Smooth muscle cell (in vitro differentiated cells): ENCODE measurements around the gene ILKAP. TPM values are rescaled to one million over a fixed set of nuclear protein-coding genes. Genes with fewer than 3 reads are reported as not detected.

ENCODE experiments used
- DNase-seq: peaks from one replicate; lab custom pipeline; 2025; ENCODE audit not compliant: unreplicated experiment; lab: John Stamatoyannopoulos, UW
- H2AFZ ChIP-seq: fragments of 200-600 bp; sonication (generic); 2 replicates; pipeline ENCODE4 v1.6.0; 2016; ENCODE audit warnings: antibody characterized with exemption, low read depth, mild to moderate bottlenecking
- H3F3A ChIP-seq: fragments of 200-600 bp; sonication (generic); 2 replicates; pipeline ENCODE4 v1.6.0; 2017; ENCODE audit warnings: antibody characterized with exemption, low read depth
- H3K27ac ChIP-seq: fragments of 200-600 bp; sonication (generic); 2 replicates; pipeline ENCODE4 v1.5.1; 2016; ENCODE audit warnings: low read depth, mild to moderate bottlenecking
- H3K27me3 ChIP-seq: fragments of 200-600 bp; sonication (generic); 2 replicates; pipeline ENCODE4 v1.6.1; 2016; ENCODE audit warnings: low read depth, mild to moderate bottlenecking
- H3K36me3 ChIP-seq: fragments of 200-600 bp; sonication (generic); 2 replicates; pipeline ENCODE4 v1.5.1; 2016; ENCODE audit warnings: low read depth
- H3K4me1 ChIP-seq: fragments of 200-600 bp; sonication (generic); 2 replicates; pipeline ENCODE4 v1.5.1; 2016; ENCODE audit warnings: low read depth
- H3K4me2 ChIP-seq: fragments of 200-600 bp; sonication (generic); 2 replicates; pipeline ENCODE4 v1.6.0; 2016; ENCODE audit warnings: mild to moderate bottlenecking
- H3K4me3 ChIP-seq: fragments of 200-600 bp; sonication (generic); 2 replicates; pipeline ENCODE4 v1.5.1; 2016; ENCODE audit warnings: mild to moderate bottlenecking
- H3K79me2 ChIP-seq: fragments of 200-600 bp; sonication (generic); 2 replicates; pipeline ENCODE4 v1.6.0; 2016; ENCODE audit warnings: low read depth, mild to moderate bottlenecking
- H3K9ac ChIP-seq: fragments of 200-600 bp; sonication (generic); 2 replicates; pipeline ENCODE4 v1.6.0; 2016; ENCODE audit warnings: low read depth
- H3K9me3 ChIP-seq: fragments of 200-600 bp; sonication (generic); replicated peaks from 2 replicates; pipeline ENCODE4 v1.5.1; 2016; ENCODE audit warnings: low read depth
- H4K20me1 ChIP-seq: fragments of 200-600 bp; sonication (generic); 2 replicates; pipeline ENCODE4 v1.6.0; 2016; ENCODE audit warnings: low read depth
- WGBS: methylation state at CpG from one replicate; pipeline ENCODE4 v1.1.7; 2016; ENCODE audit warnings: low lambda C conversion rate; 5-methylcytosine and 5-hydroxymethylcytosine counted together
- polyA plus RNA-seq: library from polyadenylated mRNA; unstranded; fragments of >200 nt; fragmentation: Nextera tagmentation; extraction: Ambion mirVana; gene quantifications from 2 replicates; pipeline ENCODE4 v1.2.1, GENCODE V29; 2016
- total RNA-seq: library from RNA; depleted of rRNA; stranded (reverse); fragments of >200 nt; gene quantifications from 2 replicates; pipeline ENCODE4 v1.2.3, GENCODE V29; 2014
- TF ChIP-seq, protein P1 (sequence below): fragments of 200-600 bp; sonication (generic); IDR thresholded peaks from 2 replicates; pipeline ENCODE4 v1.5.1; 2017; ENCODE audit warnings: borderline replicate concordance, mild to moderate bottlenecking, antibody characterized with exemption; ENCODE audit not compliant: insufficient read depth, poor library complexity, severe bottlenecking

ILKAP gene
- total and polyA plus RNA-seq, 2 experiments from 2014 or later = 12.0 to 21.9 TPM

DNA sequence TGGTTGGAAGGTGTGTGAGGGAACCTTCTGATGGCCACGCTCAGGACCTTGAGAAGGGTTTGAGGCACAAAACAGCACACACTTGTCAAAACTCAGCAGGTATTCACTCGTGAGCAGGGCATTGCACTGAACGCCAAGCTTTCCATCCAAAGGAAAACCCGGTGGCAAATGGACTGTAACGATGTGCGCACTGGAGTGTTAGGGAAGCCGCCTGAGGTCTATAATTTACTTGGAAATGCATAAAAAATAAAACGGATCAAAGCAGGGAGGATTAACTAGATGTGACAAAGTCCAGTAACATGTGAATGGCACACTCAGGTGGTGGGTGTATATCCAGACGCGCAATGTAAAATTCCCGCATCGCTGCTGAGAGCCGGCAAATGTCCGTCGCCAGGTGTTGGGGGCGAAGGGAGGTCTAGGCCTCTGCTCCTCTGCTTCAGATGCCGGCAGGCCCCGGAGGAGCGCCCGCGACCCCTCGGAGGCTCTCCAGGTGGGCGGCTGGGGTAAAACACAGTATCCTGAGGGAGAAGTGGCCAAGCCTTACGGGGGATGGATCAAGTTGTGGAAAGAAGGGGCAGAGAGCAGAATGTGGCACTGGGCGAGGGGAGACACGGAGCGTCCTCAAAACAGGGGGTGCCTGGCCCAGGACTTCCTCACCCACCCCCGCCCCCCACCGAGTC is 21.0 kb upstream of the ILKAP start:
- Histone ChIP-seq H3K79me2 (no peaks in the 10 kb centered on the region), H3K4me3 (no peak overlapping the region), H4K20me1 (no peaks in the 10 kb centered on the region), H3F3A (no peaks in the 10 kb centered on the region), H3K9ac (no peak overlapping the region), H3K4me1 (no peaks in the 10 kb centered on the region), H3K36me3 (no peaks in the 10 kb centered on the region), H2AFZ (no peak overlapping the region), H3K4me2 (no peak overlapping the region), H3K9me3 (no peaks in the 10 kb centered on the region), H3K27ac (no peak overlapping the region), H3K27me3 (no peaks in the 10 kb centered on the region)
- TF ChIP-seq, protein P1, sequence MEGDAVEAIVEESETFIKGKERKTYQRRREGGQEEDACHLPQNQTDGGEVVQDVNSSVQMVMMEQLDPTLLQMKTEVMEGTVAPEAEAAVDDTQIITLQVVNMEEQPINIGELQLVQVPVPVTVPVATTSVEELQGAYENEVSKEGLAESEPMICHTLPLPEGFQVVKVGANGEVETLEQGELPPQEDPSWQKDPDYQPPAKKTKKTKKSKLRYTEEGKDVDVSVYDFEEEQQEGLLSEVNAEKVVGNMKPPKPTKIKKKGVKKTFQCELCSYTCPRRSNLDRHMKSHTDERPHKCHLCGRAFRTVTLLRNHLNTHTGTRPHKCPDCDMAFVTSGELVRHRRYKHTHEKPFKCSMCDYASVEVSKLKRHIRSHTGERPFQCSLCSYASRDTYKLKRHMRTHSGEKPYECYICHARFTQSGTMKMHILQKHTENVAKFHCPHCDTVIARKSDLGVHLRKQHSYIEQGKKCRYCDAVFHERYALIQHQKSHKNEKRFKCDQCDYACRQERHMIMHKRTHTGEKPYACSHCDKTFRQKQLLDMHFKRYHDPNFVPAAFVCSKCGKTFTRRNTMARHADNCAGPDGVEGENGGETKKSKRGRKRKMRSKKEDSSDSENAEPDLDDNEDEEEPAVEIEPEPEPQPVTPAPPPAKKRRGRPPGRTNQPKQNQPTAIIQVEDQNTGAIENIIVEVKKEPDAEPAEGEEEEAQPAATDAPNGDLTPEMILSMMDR = no peak
- no peak for DNase-seq
- 95% methylated on average over 25 of the region's 29 CpGs for WGBS

DNA sequence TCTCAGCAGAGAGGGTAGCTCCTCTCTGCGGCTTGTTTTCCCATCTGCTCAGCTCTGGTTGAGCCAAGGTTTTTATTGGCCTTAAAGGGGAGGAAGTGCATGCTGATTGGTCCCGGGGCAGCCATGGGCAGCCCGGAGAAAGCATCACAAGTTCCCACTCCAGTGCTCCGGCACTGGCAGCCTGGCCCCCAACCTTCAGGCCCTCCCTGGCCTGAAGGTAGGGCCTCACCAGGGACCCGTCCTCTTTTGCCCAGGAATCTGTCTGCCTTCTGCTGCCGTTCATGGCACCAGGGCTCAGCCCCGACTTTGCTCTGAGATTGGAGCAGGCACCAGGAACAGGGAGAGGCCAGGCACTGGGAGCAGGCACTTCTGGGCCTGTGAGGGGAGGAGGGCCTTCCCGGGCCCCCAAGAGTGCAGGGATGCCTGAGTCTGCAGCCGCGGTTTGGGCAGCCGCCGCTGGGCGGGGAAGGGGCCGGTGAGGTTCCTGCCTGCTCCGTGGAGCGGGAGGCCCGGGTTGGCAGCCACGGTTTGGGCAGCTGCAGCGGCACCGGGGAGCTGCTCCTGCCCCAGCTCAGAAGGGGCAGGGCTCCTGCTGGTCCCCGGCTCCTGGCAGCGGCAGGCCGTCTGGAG is 17.5 kb upstream of the ILKAP start:
- Histone ChIP-seq H2AFZ (no peak overlapping the region), H3K27me3 (no peaks in the 10 kb centered on the region), H3K4me1 (no peaks in the 10 kb centered on the region), H3F3A (no peaks in the 10 kb centered on the region), H3K4me2 (no peak overlapping the region), H4K20me1 (no peaks in the 10 kb centered on the region), H3K9me3 (no peaks in the 10 kb centered on the region), H3K9ac (no peak overlapping the region), H3K79me2 (no peaks in the 10 kb centered on the region), H3K4me3 (no peak overlapping the region), H3K36me3 (no peaks in the 10 kb centered on the region), H3K27ac (no peak overlapping the region)
- TF ChIP-seq, protein P1 = no peak
- WGBS = 92% methylated on average over 23 of the region's 23 CpGs
- no peak for DNase-seq

DNA sequence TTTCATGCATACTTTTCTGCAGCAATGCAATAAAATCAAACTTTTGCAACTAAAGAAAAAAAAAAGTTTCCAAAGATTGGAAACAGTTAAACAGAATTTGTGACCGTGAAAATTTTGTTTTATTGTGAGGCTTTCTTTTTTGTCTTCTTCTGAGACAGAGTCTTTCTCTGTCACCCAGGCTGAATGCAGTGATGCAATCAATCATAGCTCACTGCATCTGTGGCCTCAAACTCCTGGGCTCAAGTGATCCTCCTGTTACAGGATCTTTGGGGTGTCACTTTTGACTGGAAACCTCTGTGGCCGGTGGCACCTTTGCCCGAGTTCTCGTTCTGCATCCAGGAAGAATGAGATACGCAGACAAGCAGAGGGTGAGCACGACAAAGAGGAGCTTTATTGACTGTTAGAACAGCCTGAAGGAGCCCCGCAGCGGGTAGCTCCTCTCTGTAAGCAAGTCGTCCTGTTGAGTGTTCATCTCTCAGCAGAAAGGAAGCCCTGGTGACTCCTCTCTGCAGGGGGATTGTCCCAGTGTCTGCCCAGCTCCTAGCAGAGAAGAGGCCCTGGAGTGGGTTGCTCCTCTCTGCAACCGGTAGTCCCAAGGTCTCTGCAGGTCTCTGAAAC is 16.9 kb upstream of the ILKAP start:
- Histone ChIP-seq H3K9me3 (no peaks in the 10 kb centered on the region), H3K4me2 (no peak overlapping the region), H3K27me3 (no peaks in the 10 kb centered on the region), H3K79me2 (no peaks in the 10 kb centered on the region), H3K4me3 (no peak overlapping the region), H3K27ac (no peak overlapping the region), H3K9ac (no peak overlapping the region), H3K36me3 (no peaks in the 10 kb centered on the region), H4K20me1 (no peaks in the 10 kb centered on the region), H3K4me1 (no peaks in the 10 kb centered on the region), H3F3A (no peaks in the 10 kb centered on the region), H2AFZ (no peak overlapping the region)
- TF ChIP-seq, protein P1 = no peak
- no peak for DNase-seq
- WGBS = 89% methylated on average over 10 of the region's 10 CpGs
